Medulla oblongata (tissue), 1 donor: ENCODE data around the gene PLEKHM1.

Experiments
- DNase-seq: peaks from one replicate; pipeline ENCODE4 v3.0.0-alpha.2; 2015; ENCODE audit errors: extremely low spot score

Gene PLEKHM1

DNA sequence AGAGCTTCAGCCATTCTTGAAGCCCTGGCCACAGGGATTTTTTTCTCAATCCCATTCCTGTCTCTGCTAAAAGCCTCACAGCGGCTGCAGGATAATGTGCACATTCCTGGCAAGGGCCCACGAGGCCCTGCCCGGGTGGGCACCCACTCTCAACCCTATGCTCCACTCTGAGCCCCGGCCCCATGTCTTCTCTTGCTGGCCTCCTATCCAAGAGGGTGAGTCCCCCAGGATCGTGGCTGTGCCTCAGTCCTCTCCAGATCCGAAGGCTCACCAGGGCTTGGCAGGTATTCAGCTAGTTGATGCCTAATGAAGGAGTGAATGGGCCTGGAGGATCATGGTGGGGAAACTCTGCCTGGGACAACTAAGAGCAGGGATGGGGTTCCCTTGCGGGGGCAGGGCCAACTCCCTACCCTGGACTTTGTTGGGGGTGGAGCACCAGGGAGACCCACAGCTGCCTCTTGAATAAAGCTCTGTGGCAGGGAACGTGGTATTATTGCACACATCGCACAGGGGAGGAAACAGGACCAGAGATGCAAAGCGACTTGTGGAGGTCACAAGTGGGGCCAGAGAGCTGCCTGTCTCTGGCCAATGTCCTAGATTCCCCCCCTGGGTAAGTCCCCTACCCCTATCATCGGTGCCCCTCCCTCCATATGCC is 63.2 kb downstream of the PLEKHM1 start:
- no peak for DNase-seq

GRCh38 chr17:45426561-45426960 is 64.0 kb downstream of the PLEKHM1 start:
- DNase-seq = no peak

GRCh38 chr17:45425984-45426413 is 64.5 kb downstream of the PLEKHM1 start:
- no peak for DNase-seq

GRCh38 chr17:45425125-45425983 is 65.2 kb downstream of the PLEKHM1 start:
- DNase-seq = no peak

GRCh38 chr17:45424769-45425124 is 65.8 kb downstream of the PLEKHM1 start:
- DNase-seq = no peak

DNA sequence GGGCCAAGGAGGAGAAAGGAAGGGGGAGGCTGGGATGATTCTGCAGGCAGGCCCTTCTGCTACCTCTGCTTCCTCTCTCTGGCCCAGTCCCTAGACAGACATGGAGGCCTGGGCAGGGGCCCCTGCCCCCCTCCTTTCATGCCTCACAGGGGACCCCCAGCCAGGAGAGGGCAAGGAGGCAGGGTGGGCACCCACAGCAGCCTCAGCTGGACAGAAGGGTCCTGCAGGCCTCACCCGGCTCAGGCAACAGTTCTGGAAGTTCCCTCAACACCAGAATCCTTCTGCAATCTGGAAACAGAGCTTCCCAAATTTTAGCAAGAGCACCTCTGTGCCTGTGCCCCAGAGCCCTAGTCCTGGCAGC is 66.6 kb downstream of the PLEKHM1 start:
- no peak for DNase-seq

DNA sequence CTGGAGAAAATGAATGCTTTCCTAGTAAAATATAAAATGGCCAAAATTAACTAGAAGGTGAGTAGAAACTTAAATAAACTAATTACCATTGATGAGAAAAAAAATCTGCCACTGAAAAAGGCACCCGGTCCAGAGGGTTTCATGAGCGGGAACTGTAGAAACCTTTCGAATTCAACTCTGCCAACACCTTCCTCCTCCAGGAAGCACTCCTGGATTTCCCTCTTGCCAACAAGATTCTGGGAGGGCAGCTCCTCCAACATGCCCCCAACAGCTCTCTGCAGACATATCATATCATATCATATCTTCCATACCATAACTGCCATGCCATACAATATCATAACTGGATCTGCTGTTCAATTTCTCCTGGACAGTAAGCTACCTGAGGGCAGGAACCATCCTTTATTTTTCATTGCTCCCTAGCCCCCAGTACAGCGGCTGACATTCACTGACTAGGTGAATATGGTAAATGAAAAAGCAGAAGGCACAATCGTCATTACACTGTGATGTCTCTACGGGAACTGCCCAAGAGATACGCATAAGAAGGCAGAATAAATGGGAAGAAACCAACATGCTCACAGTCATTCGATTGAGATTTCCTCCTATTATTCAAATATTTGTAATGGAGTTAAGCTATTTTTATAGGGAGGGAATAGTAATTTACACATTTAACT is 67.1 kb downstream of the PLEKHM1 start:
- no peak for DNase-seq

GRCh38 chr17:45414990-45415881 is 75.3 kb downstream of the PLEKHM1 start:
- DNase-seq = peak; percentile 64

DNA sequence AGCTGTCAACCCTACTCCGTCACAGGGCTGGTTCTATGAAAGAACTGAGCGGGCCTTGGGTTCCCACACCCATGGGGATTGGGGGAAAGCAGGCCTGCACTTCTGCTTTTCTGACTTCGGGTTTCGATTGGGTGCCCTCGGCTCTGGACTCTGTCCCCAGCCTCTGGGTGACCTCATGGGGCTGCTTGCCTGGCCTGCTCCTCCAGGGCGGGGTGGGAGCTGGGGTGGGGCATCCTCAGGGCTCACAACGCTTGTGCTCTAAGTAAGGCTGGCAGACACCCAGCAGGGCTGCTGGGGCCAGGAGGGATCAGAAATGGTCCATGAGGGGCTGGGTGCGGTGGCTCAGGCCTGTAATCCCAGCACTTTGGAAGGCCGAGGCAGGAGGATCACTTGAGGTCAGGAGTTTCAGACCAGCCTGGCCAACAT is 77.0 kb downstream of the PLEKHM1 start:
- DNase-seq = peak; percentile 70

- no peak for DNase-seq
Observed at GRCh38 chr17:45411348-45412105, 79.0 kb downstream of the PLEKHM1 start.

DNA sequence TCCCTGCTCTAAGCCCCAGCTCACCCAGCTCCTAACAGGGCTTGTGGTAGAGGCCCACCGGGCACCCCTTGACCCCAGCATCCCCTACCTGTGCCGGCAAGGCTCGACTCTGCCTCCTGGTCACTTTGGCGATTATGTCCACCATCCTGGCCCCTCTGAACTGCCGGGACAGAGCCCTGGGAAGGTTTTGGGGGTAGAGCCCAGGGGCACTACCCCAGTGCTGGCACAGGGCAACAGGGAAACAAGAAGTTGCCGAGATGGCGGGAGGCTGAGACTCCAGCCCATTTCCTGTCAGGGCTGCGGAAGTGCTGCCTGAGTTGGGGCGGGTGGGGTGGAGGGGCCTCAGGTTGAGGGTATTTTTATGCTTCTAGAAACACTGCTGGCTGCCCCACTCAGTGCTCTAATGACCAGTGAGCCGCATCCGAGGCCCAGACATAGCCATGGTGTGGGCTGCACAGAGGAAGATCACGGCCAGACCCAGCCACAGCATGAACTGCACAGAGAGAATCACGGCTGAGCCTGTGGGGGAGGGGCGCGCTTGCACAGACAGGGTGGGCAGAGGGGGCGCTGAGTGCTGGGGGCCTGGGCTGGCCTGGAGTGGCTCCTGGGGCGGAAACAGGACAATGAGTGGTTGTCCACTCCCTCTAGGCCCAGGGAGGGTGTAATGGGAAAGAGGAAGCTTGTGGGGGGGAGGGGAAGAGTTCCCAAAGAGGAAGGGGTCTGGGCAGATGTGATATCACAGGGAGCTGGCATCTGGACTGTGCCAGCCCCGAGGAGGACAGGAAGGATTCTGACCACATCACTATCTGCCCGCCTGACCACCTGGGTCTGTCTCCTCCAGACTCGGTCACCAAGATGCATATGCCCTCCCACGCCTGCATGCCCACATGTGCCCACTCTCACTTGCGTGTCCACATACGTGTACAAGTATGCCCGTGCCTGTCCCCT is 80.1 kb downstream of the PLEKHM1 start:
- peak; percentile 64 for DNase-seq

- DNase-seq = no peak
Observed at GRCh38 chr17:45409659-45410076, 80.9 kb downstream of the PLEKHM1 start.

DNA sequence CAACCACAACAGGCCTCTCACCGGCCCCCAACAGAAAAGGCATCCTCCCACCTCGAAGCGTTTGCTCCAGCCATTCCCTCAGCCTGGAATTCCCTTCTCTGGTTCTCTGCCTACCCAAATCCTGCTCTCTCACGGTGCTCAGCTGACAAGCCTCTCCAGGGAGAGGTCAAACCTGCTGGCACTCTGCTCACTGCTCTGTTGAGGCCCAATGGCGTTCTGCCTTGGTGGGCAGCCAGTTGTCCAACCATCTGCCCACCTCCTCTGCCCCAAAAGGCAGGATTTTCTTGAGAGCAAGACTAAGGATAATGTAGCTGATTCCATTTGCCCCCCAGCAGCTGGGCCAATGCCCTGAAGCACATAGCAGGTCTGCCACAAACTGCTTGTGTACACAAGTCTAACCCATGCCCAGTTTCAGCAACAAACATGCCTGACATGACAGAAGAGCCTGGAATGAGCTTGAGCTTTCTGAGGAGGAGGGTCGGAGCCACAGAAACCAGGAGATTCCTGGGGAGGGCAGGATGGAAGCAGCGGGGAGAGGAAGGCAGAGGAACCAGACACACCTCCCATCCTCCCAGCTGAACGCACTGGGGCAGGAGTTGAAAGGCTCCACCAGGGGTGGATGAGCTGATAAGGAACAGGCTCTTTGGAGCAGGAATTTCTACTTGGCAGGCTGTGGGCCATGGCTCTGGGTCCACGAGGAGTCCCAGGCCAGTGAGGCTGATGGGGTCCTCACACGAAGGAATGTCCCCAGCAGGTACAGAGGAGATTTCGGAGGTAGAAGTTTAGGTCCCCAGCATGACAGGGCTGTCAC is 81.7 kb downstream of the PLEKHM1 start:
- DNase-seq = no peak

GRCh38 chr17:45406107-45406506 is 84.4 kb downstream of the PLEKHM1 start:
- no peak for DNase-seq

DNA sequence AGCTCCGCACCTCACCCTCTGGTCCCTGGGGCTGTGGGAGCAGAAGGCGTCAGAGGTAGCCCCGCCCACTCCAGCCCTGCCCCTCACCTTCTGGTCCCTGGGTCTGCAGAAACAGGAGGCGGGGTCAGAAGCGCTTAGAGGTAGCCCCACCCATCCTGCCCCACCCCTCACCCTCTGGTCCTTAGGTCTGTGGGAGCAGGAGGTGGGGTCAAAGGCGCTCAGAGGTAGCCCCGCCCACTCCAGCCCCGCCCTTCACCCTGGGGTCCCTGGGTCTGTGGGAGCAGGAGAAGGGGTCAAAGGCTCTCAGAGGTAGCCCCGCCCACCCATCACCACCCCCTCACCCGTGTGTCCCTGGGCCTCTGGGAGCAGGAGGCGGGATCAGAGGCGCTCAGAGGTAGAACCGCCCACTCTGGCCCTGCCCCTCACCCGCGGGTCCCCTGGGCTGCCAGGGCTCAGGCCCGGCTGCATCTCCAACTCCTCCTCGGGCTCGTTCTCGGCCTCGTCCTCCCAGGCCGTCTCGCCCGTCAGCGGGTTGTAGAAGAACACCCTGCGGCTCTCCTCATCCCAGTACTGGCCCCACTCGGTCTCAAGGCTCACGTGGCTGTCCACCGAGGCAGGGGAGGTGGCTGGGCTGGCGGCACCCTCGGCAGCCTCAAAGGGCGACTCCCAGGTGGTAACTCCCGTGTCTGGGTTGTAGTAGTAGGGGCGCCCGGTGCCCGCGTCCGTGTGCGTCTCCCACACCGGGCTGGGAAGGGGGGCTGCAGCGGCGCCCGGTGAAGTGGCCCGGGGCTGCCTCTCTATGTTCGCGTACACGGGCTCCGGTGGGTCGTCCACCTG is 85.1 kb downstream of the PLEKHM1 start:
- no peak for DNase-seq

DNA sequence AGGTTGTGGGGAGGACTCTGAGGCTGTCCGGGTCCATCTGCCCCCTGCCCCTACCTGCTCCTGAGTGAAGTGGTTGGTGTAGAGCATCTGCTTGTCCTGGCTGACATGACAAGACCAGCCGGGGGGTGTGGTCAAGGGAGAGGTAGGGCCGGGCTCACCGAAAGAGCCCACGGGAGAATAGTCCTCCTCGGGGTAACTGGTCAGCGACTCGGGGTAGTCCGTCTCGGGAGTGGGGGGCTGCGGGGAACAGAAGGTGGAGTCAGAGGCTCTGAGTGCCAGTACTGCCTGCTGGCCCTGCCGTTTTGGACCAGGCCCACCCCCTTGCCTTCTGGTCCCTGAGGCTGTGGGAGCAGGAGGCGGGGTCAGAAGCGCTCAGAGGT is 85.7 kb downstream of the PLEKHM1 start:
- no peak for DNase-seq

- no peak for DNase-seq
Observed at GRCh38 chr17:45403906-45404490, 86.5 kb downstream of the PLEKHM1 start.

DNA sequence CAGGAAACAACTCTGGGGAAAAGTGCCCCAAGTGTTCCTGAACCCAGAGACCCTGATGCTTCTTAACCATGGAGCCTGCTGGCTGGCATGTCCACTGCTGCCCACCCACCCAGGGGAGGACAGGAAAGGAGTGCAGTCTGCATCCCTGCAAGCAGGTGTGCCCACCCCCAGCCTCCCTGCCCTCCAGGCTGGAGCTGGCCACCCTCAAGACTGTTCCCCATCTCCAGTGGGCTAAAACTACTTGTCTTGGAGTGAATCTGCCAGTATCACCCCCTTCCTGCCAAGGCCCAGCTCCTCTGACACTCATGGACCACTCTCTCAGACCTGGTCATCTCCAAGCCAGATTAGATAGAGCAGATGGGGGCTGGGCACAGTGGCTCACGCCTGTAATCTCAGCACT is 87.6 kb downstream of the PLEKHM1 start:
- DNase-seq = no peak
